ENCODE results near the gene ZNF385C. TPM values are rescaled to one million over a fixed set of nuclear protein-coding genes. Genes with fewer than 3 reads are reported as not detected.

The ZNF385C gene
- total and polyA plus RNA-seq, 4 donors = 0.03 to 0.19 (median 0.06) TPM; not detected in 1

GRCh38 chr17:42114118-42114517 is 15.8 kb upstream of the ZNF385C start:
- no peak overlapping the region for H3K27ac ChIP-seq (ENCODE audit: low read depth in 1 of 2, low read length in 2 of 2)

GRCh38 chr17:42113293-42114069 is 15.2 kb upstream of the ZNF385C start:
- WGBS = 93% methylated on average over 28 of the region's 28 CpGs
- peaks cover 11 to 42% (median 34%) of the 10 kb centered on the region in 4 donors for H3K4me1 ChIP-seq (ENCODE audit: control insufficient read depth in 4 of 4, insufficient read depth in 4 of 4, low read length in 3 of 4)
- peak overlapping the region; percentile 4 to 52 for H3K9ac ChIP-seq (ENCODE audit: low read depth in 1 of 2, low read length in 2 of 2)
- H3K9me3 ChIP-seq (ENCODE audit: control insufficient read depth in 4 of 4, low read length in 3 of 4) = no peaks in the 10 kb centered on the region
- H3K27ac ChIP-seq (ENCODE audit: low read depth in 1 of 2, low read length in 2 of 2) = peak overlapping the region; percentile 81 to 84
- no peak overlapping the region for H3K4me3 ChIP-seq (ENCODE audit: low read depth in 1 of 3, low read length in 3 of 3)
- peaks cover 0 to 15% (median 7%) of the 10 kb centered on the region in 4 donors for H3K36me3 ChIP-seq (ENCODE audit: control insufficient read depth in 4 of 4, insufficient read depth in 3 of 4, low read depth in 1 of 4, low read length in 3 of 4)
- no peak for DNase-seq (ENCODE audit: low spot score)
- H3K27me3 ChIP-seq (ENCODE audit: control insufficient read depth in 4 of 4, insufficient read depth in 4 of 4, low read length in 3 of 4) = no peaks in the 10 kb centered on the region
- TF ChIP-seq CTCF (IDR thresholded peaks at IDR 0.05; ENCODE audit: low read depth, low read length, missing input control) (no peak), ZBTB33 (IDR thresholded peaks at IDR 0.05) (no peak), RXRA (IDR thresholded peaks at IDR 0.05) (no peak), EGR1 (IDR thresholded peaks at IDR 0.05; ENCODE audit: low read depth in 2 of 2) (no peak), GABPA (IDR thresholded peaks at IDR 0.05 in 1 of 2, conservative IDR thresholded peaks at IDR 0.05 in 1 of 2) (no peak), HNF4G (IDR thresholded peaks at IDR 0.05) (no peak), TAF1 (conservative IDR thresholded peaks at IDR 0.05) (no peak), ATF3 (IDR thresholded peaks at IDR 0.05) (no peak), FOXA2 (IDR thresholded peaks at IDR 0.05) (no peak), MAX (IDR thresholded peaks at IDR 0.05) (no peak), NR2F2 (IDR thresholded peaks at IDR 0.05) (no peak), SP1 (IDR thresholded peaks at IDR 0.05) (no peak), HNF4A (conservative IDR thresholded peaks at IDR 0.05) (no peak), YY1 (IDR thresholded peaks at IDR 0.05) (no peak), RAD21 (IDR thresholded peaks at IDR 0.05) (no peak)

More at GRCh38 chr17:42114118-42114517, 15.8 kb upstream of the ZNF385C start:
- H3K9me3 ChIP-seq (ENCODE audit: control insufficient read depth in 4 of 4, low read length in 3 of 4) = no peaks in the 10 kb centered on the region
- TF ChIP-seq YY1 (IDR thresholded peaks at IDR 0.05) (no peak), FOXA2 (IDR thresholded peaks at IDR 0.05) (no peak), EGR1 (IDR thresholded peaks at IDR 0.05; ENCODE audit: low read depth in 2 of 2) (no peak), HNF4A (conservative IDR thresholded peaks at IDR 0.05) (no peak), RAD21 (IDR thresholded peaks at IDR 0.05) (no peak), GABPA (IDR thresholded peaks at IDR 0.05 in 1 of 2, conservative IDR thresholded peaks at IDR 0.05 in 1 of 2) (no peak), ZBTB33 (IDR thresholded peaks at IDR 0.05) (no peak), CTCF (IDR thresholded peaks at IDR 0.05; ENCODE audit: low read depth, low read length, missing input control) (no peak), HNF4G (IDR thresholded peaks at IDR 0.05) (no peak)
- DNase-seq (ENCODE audit: low spot score) = no peak
- peaks cover 0 to 13% (median 7%) of the 10 kb centered on the region in 4 donors for H3K36me3 ChIP-seq (ENCODE audit: control insufficient read depth in 4 of 4, insufficient read depth in 3 of 4, low read depth in 1 of 4, low read length in 3 of 4)
- no peak overlapping the region for H3K4me3 ChIP-seq (ENCODE audit: low read depth in 1 of 3, low read length in 3 of 3)
- H3K27me3 ChIP-seq (ENCODE audit: control insufficient read depth in 4 of 4, insufficient read depth in 4 of 4, low read length in 3 of 4) = no peaks in the 10 kb centered on the region
- WGBS = 92% methylated on average over 9 of the region's 9 CpGs
- no peak overlapping the region for H3K9ac ChIP-seq (ENCODE audit: low read depth in 1 of 2, low read length in 2 of 2)
- H3K4me1 ChIP-seq (ENCODE audit: control insufficient read depth in 4 of 4, insufficient read depth in 4 of 4, low read length in 3 of 4) = peaks cover 11 to 36% (median 29%) of the 10 kb centered on the region in 4 donors
